ENCODE results near the gene CD93. TPM values are rescaled to one million over a fixed set of nuclear protein-coding genes. Genes with fewer than 3 reads are reported as not detected.
A peak's percentile ranks its signal among the peaks of the same experiment; 100 is the strongest.

The CD93 gene
- polyA plus RNA-seq, 2 of the 4 experiments (the other 2 are of a cell fraction) = not detected

DNA sequence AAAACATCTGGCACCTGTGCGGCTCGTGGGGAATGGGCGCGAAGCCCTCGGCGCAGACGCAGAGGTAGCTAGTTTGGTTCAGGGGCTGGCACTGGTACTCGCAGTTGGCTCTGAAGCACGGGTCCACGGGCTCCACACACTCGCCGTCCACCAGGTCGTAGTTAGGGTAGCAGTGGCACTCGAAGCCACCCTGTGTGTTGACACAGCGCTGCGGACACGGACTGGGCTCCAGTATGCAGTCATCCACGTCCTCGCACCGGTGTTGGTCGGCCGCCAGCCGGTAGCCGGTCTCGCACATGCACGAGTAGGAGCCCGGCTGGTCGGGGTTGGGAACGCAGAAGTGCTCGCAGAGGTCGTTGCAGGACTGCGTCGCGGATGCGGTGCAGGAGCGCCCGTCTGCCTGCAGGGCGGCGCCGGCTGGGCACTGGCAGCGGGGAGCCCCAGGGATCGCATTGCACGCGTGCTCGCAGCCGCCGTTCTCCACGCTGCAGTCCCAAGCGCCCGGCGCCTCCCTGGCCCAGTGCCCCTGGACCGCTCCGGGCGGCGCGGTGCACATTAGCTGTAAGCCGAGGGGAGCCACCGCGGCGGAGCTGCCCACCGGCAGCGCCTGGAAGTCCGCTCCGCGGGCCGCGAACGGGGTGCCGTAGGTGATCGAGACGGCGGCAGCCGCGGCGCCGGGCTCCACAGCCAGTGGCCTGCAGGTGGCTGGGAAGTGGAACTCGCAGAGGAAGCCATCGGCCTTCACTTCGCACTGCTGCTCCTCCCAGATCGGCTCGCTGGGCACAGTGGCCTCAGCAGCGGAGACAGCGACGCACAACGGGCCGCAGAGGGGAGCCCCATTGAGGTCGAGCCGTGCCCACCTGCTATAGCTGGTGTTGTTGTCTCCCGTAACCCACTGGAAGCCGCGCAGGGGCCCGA lies 37.6 kb downstream of the CD93 start (continued):
- TF ChIP-seq, protein P1, sequence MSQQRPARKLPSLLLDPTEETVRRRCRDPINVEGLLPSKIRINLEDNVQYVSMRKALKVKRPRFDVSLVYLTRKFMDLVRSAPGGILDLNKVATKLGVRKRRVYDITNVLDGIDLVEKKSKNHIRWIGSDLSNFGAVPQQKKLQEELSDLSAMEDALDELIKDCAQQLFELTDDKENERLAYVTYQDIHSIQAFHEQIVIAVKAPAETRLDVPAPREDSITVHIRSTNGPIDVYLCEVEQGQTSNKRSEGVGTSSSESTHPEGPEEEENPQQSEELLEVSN (IDR thresholded peaks at IDR 0.05; ENCODE audit: borderline replicate concordance, low read depth) = peak; percentile 67; the same call in 1 of the 2 replicates
- TF ChIP-seq, protein P2, sequence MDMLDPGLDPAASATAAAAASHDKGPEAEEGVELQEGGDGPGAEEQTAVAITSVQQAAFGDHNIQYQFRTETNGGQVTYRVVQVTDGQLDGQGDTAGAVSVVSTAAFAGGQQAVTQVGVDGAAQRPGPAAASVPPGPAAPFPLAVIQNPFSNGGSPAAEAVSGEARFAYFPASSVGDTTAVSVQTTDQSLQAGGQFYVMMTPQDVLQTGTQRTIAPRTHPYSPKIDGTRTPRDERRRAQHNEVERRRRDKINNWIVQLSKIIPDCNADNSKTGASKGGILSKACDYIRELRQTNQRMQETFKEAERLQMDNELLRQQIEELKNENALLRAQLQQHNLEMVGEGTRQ (IDR thresholded peaks at IDR 0.05) = no peak
- TF ChIP-seq, protein P3, sequence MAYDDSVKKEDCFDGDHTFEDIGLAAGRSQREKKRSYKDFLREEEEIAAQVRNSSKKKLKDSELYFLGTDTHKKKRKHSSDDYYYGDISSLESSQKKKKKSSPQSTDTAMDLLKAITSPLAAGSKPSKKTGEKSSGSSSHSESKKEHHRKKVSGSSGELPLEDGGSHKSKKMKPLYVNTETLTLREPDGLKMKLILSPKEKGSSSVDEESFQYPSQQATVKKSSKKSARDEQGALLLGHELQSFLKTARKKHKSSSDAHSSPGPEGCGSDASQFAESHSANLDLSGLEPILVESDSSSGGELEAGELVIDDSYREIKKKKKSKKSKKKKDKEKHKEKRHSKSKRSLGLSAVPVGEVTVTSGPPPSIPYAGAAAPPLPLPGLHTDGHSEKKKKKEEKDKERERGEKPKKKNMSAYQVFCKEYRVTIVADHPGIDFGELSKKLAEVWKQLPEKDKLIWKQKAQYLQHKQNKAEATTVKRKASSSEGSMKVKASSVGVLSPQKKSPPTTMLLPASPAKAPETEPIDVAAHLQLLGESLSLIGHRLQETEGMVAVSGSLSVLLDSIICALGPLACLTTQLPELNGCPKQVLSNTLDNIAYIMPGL (CRISPR knock-in tag; IDR thresholded peaks at IDR 0.05; ENCODE audit: borderline replicate concordance) = no peak

DNA sequence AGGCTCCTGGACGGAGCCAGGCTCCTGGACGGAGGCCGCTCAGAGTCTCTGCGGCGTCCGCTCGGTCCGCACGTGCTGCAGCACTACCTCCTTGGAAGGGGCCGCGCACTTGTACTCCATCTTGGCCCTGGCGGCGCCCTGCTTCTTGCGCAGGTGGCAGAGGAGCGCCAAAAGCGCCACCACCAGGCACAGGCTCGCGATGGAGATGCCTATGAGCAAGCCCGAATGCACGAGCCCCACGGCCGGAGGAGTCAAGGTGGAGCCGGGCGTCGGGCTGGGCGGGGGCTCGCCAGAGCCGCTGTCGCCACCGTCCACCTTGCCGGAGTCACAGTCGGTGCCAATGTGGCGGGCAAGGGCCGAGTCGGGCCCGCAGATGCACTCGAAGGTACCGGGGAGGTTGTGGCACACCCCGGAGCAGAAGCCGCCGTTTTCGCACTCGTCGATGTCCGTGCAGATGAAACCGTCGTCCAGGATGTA lies 38.3 kb downstream of the CD93 start:
- peak overlapping the region; percentile 79 for H3K4me2 ChIP-seq
- peak in 1 of 2 experiments; percentile 6; a peak in 3 of 6 replicates for ATAC-seq
- CTCF ChIA-PET = interaction anchor here (0.7 to 11.1 kb wide), 18 partner anchors 9 to 355 kb away, joined by 3 to 190 read pairs (median 5); partner anchors contain the start of gene SSTR4
- H3K4me3 ChIP-seq = peak overlapping the region; percentile 72
- POLR2A ChIA-PET = interaction anchor here (4.2 to 4.6 kb wide), 2 partner anchors 303 to 356 kb away, joined by 24 to 31 read pairs; partner anchors contain the start of gene NXT1
- WGBS (ENCODE audit: missing lambda C conversion rate) = 53% methylated on average over 29 of the region's 47 CpGs
- no peak for FAIRE-seq
- DNase-seq (ENCODE audit: low read depth in 1 of 2, low spot score in 1 of 2) = peak in 1 of 2 experiments; percentile 71
- peaks cover 45% of the 10 kb centered on the region for H3K4me1 ChIP-seq
- H3K9me3 ChIP-seq = no peaks in the 10 kb centered on the region
- peak overlapping the region; percentile 93 to 95 for H3K27ac ChIP-seq
- peak; percentile 58 for TF ChIP-seq SMC3 (IDR thresholded peaks at IDR 0.05)
- no peak for TF ChIP-seq JUNB (IDR thresholded peaks at IDR 0.05)
- TF ChIP-seq, protein P4, sequence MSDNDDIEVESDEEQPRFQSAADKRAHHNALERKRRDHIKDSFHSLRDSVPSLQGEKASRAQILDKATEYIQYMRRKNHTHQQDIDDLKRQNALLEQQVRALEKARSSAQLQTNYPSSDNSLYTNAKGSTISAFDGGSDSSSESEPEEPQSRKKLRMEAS (IDR thresholded peaks at IDR 0.05) = peak; percentile 65
- no peak for TF ChIP-seq ZFP36 (IDR thresholded peaks at IDR 0.05; ENCODE audit: borderline replicate concordance, partially characterized antibody)
- TF ChIP-seq, protein P5, sequence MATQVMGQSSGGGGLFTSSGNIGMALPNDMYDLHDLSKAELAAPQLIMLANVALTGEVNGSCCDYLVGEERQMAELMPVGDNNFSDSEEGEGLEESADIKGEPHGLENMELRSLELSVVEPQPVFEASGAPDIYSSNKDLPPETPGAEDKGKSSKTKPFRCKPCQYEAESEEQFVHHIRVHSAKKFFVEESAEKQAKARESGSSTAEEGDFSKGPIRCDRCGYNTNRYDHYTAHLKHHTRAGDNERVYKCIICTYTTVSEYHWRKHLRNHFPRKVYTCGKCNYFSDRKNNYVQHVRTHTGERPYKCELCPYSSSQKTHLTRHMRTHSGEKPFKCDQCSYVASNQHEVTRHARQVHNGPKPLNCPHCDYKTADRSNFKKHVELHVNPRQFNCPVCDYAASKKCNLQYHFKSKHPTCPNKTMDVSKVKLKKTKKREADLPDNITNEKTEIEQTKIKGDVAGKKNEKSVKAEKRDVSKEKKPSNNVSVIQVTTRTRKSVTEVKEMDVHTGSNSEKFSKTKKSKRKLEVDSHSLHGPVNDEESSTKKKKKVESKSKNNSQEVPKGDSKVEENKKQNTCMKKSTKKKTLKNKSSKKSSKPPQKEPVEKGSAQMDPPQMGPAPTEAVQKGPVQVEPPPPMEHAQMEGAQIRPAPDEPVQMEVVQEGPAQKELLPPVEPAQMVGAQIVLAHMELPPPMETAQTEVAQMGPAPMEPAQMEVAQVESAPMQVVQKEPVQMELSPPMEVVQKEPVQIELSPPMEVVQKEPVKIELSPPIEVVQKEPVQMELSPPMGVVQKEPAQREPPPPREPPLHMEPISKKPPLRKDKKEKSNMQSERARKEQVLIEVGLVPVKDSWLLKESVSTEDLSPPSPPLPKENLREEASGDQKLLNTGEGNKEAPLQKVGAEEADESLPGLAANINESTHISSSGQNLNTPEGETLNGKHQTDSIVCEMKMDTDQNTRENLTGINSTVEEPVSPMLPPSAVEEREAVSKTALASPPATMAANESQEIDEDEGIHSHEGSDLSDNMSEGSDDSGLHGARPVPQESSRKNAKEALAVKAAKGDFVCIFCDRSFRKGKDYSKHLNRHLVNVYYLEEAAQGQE (IDR thresholded peaks at IDR 0.05) = no peak
- TF ChIP-seq, protein P6, sequence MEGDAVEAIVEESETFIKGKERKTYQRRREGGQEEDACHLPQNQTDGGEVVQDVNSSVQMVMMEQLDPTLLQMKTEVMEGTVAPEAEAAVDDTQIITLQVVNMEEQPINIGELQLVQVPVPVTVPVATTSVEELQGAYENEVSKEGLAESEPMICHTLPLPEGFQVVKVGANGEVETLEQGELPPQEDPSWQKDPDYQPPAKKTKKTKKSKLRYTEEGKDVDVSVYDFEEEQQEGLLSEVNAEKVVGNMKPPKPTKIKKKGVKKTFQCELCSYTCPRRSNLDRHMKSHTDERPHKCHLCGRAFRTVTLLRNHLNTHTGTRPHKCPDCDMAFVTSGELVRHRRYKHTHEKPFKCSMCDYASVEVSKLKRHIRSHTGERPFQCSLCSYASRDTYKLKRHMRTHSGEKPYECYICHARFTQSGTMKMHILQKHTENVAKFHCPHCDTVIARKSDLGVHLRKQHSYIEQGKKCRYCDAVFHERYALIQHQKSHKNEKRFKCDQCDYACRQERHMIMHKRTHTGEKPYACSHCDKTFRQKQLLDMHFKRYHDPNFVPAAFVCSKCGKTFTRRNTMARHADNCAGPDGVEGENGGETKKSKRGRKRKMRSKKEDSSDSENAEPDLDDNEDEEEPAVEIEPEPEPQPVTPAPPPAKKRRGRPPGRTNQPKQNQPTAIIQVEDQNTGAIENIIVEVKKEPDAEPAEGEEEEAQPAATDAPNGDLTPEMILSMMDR (IDR thresholded peaks at IDR 0.05) = peak; percentile 22; the same call in 1 of the 3 replicates
- TF ChIP-seq EHF (CRISPR knock-in tag; IDR thresholded peaks at IDR 0.05) = no peak
- TF ChIP-seq MYC (IDR thresholded peaks at IDR 0.05; ENCODE audit: borderline replicate concordance, low read length) = no peak
- no peak for TF ChIP-seq FOSB (CRISPR knock-in tag; IDR thresholded peaks at IDR 0.05)
- TF ChIP-seq RAD21 (conservative IDR thresholded peaks at IDR 0.05 in 1 of 2, IDR thresholded peaks at IDR 0.05 in 1 of 2) = peak; percentile 47 to 63
- TF ChIP-seq HOXB13 (CRISPR knock-in tag; IDR thresholded peaks at IDR 0.05; ENCODE audit: low read depth) = no peak
- no peak for TF ChIP-seq MAZ (IDR thresholded peaks at IDR 0.05; ENCODE audit: borderline replicate concordance, low read depth, low read length)
- peak in 1 of 2 experiments; percentile 3; a peak in 2 of 5 replicates for TF ChIP-seq JUN (IDR thresholded peaks at IDR 0.05)
- no peak for TF ChIP-seq POLR2AphosphoS2 (conservative IDR thresholded peaks at IDR 0.05; ENCODE audit: low read length)
- no peak for TF ChIP-seq HDAC2 (IDR thresholded peaks at IDR 0.05)
- TF ChIP-seq NFE2L2 (conservative IDR thresholded peaks at IDR 0.05; ENCODE audit: low read length) = no peak
- TF ChIP-seq, protein P7, sequence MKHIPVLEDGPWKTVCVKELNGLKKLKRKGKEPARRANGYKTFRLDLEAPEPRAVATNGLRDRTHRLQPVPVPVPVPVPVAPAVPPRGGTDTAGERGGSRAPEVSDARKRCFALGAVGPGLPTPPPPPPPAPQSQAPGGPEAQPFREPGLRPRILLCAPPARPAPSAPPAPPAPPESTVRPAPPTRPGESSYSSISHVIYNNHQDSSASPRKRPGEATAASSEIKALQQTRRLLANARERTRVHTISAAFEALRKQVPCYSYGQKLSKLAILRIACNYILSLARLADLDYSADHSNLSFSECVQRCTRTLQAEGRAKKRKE (CRISPR knock-in tag; IDR thresholded peaks at IDR 0.05; ENCODE audit: low read depth) = no peak
- TF ChIP-seq ESRRA (IDR thresholded peaks at IDR 0.05; ENCODE audit: borderline replicate concordance, low read length) = no peak
- TF ChIP-seq CHD4 (IDR thresholded peaks at IDR 0.05; ENCODE audit: borderline replicate concordance) = no peak
- TF ChIP-seq, protein P3 (CRISPR knock-in tag; IDR thresholded peaks at IDR 0.05; ENCODE audit: borderline replicate concordance) = no peak
